ENCODE results near the gene MXD3. TPM values are rescaled to one million over a fixed set of nuclear protein-coding genes. Genes with fewer than 3 reads are reported as not detected.

The MXD3 gene
- total and polyA plus RNA-seq, 2 experiments from 2014 or later: 9.9 to 11.6 TPM

- no peak for TF ChIP-seq ZNF462 (CRISPR knock-in tag; IDR thresholded peaks at IDR 0.05)
These were observed 35.1 kb upstream of the MXD3 start (continued) for GRCh38 chr5:177346820-177347219.

- Histone ChIP-seq H3K27me3 (ENCODE audit: insufficient read depth) (no peaks in the 10 kb centered on the region), H3F3A (replicated peaks; ENCODE audit: low read depth) (no peaks in the 10 kb centered on the region), H4K20me1 (replicated peaks; ENCODE audit: insufficient read depth) (peaks cover 29% of the 10 kb centered on the region), H3K4me3 (no peak overlapping the region), H3K27ac (ENCODE audit: low read depth) (no peak overlapping the region), H2AFZ (no peak overlapping the region), H3K4me2 (no peak overlapping the region), H3K36me3 (ENCODE audit: insufficient read depth) (peaks cover 12% of the 10 kb centered on the region; the same call in 1 of the 2 replicates), H3K79me2 (replicated peaks; ENCODE audit: insufficient read depth) (peaks cover 93% of the 10 kb centered on the region), H3K9me2 (ENCODE audit: insufficient read depth) (no peaks in the 10 kb centered on the region), H3K4me1 (ENCODE audit: insufficient read depth) (no peaks in the 10 kb centered on the region; the same call in 1 of the 2 replicates)
- Mint-ChIP-seq H3K27me3 (ENCODE audit: insufficient read depth, low read depth, poor library complexity) (peaks cover 1% of the 10 kb centered on the region), H3K36me3 (ENCODE audit: low read depth) (peaks cover 29% of the 10 kb centered on the region), H3K4me1 (peaks cover 11% of the 10 kb centered on the region), H3K27ac (no peak overlapping the region), H3K9me3 (no peaks in the 10 kb centered on the region), H3K4me3 (no peak overlapping the region)
- ATAC-seq (no peak), DNase-seq (ENCODE audit: low spot score) (no peak)
- no peak for TF ChIP-seq ETS1 (IDR thresholded peaks at IDR 0.05)
- no peak for TF ChIP-seq CTCF (conservative IDR thresholded peaks at IDR 0.05; ENCODE audit: low read depth in 2 of 2)
- TF ChIP-seq ZNF114 (CRISPR knock-in tag; IDR thresholded peaks at IDR 0.05): no peak
- TF ChIP-seq REST (IDR thresholded peaks at IDR 0.05; ENCODE audit: unreplicated experiment): no peak
- no peak for TF ChIP-seq EZH2 (IDR thresholded peaks at IDR 0.05; ENCODE audit: low read depth, unreplicated experiment)
- TF ChIP-seq STAT1 (IDR thresholded peaks at IDR 0.05; ENCODE audit: unreplicated experiment): no peak
These were observed 33.2 kb upstream of the MXD3 start for GRCh38 chr5:177344891-177345290.

Data from GM23338 (cell line).